Measurements from ENCODE around the gene FGD6.

DNA sequence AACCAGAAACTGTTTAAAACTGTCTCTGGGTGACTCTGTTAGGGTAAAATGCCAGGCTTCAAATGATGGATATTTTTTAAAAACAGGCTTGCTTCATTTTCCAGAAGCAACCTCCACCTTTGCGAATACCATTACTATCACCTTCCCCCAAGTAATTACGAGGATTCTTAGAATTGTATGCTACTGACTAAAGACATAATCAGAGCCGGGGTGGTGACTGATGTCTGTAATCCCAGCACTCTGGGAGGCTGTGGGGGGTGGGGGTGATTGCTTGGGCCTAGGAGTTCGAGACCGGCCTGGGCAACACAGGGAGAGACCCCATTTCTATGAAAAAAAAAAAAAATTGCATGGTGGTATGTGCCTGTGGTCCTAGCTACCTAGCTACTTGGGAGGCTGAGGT is 38.3 kb downstream of the FGD6 start:
- TF ChIP-seq CTCF (IDR thresholded peaks at IDR 0.05) (no peak), POLR2A (IDR thresholded peaks at IDR 0.05) (no peak)

Data from ovary (tissue), 3 donors.